Cardiac muscle cell (in vitro differentiated cells and primary cell): ENCODE data around the gene RPL22. TPM values are rescaled to one million over a fixed set of nuclear protein-coding genes. Genes with fewer than 3 reads are reported as not detected.

Experiments
- DNase-seq, 2 donors: peaks; one replicate each; pipeline versions ENCODE4 v3.0.0 to v3.0.0-alpha.2; 2010 to 2017; ENCODE audit warnings: low read depth in 1 of 2, low spot score in 1 of 2
- H3K27ac ChIP-seq: fragments of 200-600 bp; sonication (generic); 2 replicates; pipeline ENCODE4 v1.5.1; 2016
- H3K27me3 ChIP-seq: fragments of 200-600 bp; sonication (generic); 2 replicates; pipeline ENCODE4 v1.6.0; 2016; ENCODE audit warnings: control low read depth
- H3K36me3 ChIP-seq: fragments of 200-600 bp; sonication (generic); 2 replicates; pipeline ENCODE4 v1.5.1; 2016; ENCODE audit warnings: control low read depth
- H3K4me1 ChIP-seq: fragments of 200-600 bp; sonication (generic); 2 replicates; pipeline ENCODE4 v1.8.1; 2017; ENCODE audit warnings: low read depth, mild to moderate bottlenecking, mixed run types
- H3K4me3 ChIP-seq: fragments of 200-600 bp; sonication (generic); 2 replicates; pipeline ENCODE4 v1.5.1; 2016; ENCODE audit warnings: mild to moderate bottlenecking
- H3K9me3 ChIP-seq: fragments of 200-600 bp; sonication (generic); 2 replicates; pipeline ENCODE4 v1.5.1; 2017; ENCODE audit warnings: low read depth, mild to moderate bottlenecking, control low read depth
- polyA plus RNA-seq: library from polyadenylated mRNA; unstranded; fragments of >200 nt; fragmentation: Nextera tagmentation; extraction: Ambion mirVana; gene quantifications from 2 replicates; pipeline ENCODE4 v1.2.1, GENCODE V29; 2016
- total RNA-seq: library from RNA; depleted of rRNA; stranded (reverse); fragments of >200 nt; gene quantifications from 2 replicates; pipeline ENCODE4 v1.2.3, GENCODE V29; 2016
- TF ChIP-seq, protein P1 (sequence below): IDR thresholded peaks from 2 replicates; pipeline ENCODE4 v1.5.1; 2012; ENCODE audit warnings: low read depth, mild to moderate bottlenecking, low read length

RPL22 gene
- total and polyA plus RNA-seq, 2 experiments from 2014 or later = 130 to 132 TPM

DNA sequence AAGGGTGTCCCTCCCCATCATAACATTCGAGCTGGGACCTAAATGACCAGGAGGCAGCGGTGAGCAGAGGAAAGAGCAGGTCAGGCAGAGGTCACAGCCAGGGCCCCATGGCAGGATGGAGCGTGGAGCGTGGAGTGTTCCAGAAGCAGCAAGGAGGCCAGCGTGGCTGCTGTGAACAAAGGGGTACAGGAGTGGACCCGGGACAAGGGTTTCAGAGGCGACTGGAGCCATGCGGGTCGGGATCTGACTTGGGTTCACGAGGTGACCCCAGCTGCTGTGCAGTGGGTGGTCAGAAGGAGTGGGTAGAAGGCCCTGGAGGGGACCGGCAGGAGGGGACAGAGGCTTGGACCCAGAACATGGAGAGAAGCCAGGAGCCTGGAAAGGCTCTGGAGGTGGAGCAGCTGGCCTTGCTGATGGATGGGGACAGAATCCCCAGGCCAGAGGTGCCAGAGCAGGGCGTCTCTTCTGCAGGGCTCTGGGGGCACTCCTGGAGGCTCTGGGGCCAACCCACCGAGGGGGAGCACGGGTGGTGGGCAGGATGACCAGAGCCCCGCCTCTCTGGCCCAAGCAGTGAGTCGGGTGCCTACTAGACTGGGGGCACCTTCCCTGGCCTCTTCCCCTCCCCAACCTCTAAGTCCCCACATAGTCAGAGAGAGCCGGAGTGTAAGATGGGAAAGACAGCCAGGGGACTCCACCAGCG is 21.6 kb downstream of the RPL22 start:
- Histone ChIP-seq H3K9me3 (no peaks in the 10 kb centered on the region), H3K4me1 (no peaks in the 10 kb centered on the region), H3K36me3 (no peaks in the 10 kb centered on the region), H3K4me3 (no peak overlapping the region), H3K27ac (no peak overlapping the region), H3K27me3 (peaks cover 87% of the 10 kb centered on the region)
- DNase-seq = no peak
- TF ChIP-seq, protein P1, sequence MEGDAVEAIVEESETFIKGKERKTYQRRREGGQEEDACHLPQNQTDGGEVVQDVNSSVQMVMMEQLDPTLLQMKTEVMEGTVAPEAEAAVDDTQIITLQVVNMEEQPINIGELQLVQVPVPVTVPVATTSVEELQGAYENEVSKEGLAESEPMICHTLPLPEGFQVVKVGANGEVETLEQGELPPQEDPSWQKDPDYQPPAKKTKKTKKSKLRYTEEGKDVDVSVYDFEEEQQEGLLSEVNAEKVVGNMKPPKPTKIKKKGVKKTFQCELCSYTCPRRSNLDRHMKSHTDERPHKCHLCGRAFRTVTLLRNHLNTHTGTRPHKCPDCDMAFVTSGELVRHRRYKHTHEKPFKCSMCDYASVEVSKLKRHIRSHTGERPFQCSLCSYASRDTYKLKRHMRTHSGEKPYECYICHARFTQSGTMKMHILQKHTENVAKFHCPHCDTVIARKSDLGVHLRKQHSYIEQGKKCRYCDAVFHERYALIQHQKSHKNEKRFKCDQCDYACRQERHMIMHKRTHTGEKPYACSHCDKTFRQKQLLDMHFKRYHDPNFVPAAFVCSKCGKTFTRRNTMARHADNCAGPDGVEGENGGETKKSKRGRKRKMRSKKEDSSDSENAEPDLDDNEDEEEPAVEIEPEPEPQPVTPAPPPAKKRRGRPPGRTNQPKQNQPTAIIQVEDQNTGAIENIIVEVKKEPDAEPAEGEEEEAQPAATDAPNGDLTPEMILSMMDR = no peak

DNA sequence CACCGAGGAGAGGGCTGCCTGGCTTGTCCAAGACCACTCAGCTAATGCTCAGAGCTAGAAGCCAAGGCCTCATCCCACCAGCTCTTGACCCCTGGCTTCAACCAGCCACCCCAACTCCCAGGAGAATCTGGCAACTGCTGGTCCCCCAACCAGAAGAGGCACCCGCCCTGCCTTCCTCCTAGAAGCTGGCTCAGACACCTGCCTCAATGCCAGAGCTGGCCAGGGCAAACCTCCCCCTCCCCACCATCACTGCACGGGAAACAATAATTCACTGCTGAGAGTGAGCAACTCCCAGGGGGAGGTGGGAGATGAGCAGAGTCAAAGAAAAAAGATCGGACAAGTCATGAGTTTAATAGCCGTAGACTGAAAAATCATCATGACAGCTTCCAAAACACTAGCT is 22.6 kb downstream of the RPL22 start:
- no peak for DNase-seq
- Histone ChIP-seq H3K9me3 (no peaks in the 10 kb centered on the region), H3K4me3 (no peak overlapping the region), H3K27me3 (peaks cover 77% of the 10 kb centered on the region), H3K36me3 (no peaks in the 10 kb centered on the region), H3K4me1 (no peaks in the 10 kb centered on the region), H3K27ac (no peak overlapping the region)
- TF ChIP-seq, protein P1 = no peak

DNA sequence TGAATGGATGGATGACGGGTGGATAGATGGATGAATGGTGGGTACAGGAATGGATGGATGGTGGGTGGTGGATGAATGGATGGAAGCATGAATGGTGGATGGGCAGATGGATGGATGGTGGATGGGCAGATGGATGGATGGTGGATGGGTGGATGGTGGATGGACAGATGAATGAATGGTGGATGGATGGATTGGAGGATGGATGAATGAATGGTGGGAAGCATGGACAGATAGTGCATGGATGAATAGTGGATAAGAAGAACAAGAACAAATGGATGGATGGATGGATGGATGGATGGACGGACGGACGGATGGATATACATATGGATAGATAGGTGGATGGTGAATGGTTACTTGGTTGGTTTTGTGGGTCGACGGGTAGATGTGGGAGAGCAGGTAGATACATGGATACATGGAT is 24.0 kb downstream of the RPL22 start:
- no peaks in the 10 kb centered on the region for H3K4me1 ChIP-seq
- TF ChIP-seq, protein P1 = no peak
- no peak overlapping the region for H3K4me3 ChIP-seq
- no peaks in the 10 kb centered on the region for H3K36me3 ChIP-seq
- H3K9me3 ChIP-seq = no peaks in the 10 kb centered on the region
- H3K27ac ChIP-seq = no peak overlapping the region
- H3K27me3 ChIP-seq = peaks cover 63% of the 10 kb centered on the region
- no peak for DNase-seq

DNA sequence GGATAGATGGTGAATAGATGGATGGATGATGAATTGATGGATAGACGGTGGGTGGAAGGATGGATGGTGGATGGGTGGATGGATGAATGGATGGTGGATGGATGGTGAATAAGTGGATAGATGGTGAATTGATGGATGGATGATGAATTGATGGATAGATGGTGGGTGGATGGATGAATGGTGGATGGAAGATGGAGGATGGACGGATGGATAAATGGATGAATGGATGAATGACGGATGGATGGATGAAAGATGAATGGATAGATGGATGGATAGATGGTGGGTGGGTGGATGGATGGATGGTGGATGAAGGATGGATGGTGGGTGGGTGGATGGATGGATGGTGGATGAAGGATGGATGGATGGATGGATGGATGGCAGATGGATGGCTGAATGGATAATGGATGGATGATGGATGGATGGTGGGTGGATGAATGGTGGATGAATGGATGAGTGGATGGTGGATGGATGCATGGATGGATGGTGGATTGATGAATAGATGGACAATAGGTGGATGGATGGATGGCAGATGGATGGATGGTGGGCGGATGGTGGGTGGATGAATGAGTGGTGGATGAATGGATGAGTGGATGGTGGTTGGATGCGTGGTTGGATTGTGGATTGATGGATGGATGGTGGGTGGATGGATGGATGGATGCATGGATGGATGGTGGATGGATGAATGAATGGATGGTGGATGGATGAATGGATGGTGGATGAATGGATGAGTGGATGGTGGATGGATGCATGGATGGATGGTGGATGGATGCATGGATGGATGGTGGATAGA is 24.6 kb downstream of the RPL22 start:
- Histone ChIP-seq H3K27ac (no peak overlapping the region), H3K4me3 (no peak overlapping the region), H3K9me3 (no peaks in the 10 kb centered on the region), H3K4me1 (no peaks in the 10 kb centered on the region), H3K27me3 (peaks cover 57% of the 10 kb centered on the region), H3K36me3 (no peaks in the 10 kb centered on the region)
- no peak for DNase-seq
- TF ChIP-seq, protein P1 = no peak

DNA sequence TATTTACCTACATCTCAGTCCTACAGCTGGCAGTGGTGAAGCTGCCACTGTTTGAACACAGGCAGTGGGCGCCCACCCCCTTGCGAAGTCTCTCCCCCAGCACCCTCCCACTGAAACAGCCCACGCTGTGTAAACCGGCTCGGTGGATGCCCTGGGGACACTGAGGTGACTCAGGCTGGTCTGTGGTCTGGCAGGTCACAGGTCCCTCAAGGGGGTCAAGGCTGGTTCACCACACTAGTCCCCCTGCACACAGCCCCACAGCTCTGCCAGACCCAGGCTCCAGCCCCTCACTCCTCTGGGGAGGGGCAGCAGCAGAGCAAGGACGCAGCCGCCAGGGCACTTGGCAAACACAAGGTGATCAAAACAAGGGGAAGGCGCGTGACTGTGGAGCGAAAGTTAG is 26.8 kb downstream of the RPL22 start:
- H3K4me1 ChIP-seq = no peaks in the 10 kb centered on the region
- H3K27me3 ChIP-seq = peaks cover 46% of the 10 kb centered on the region
- TF ChIP-seq, protein P1 = no peak
- H3K27ac ChIP-seq = no peak overlapping the region
- H3K4me3 ChIP-seq = no peak overlapping the region
- no peak for DNase-seq
- no peaks in the 10 kb centered on the region for H3K9me3 ChIP-seq
- H3K36me3 ChIP-seq = no peaks in the 10 kb centered on the region
